Astrocyte of the spinal cord (primary cell): ENCODE measurements around the gene HMGCL.
A peak's percentile ranks its signal among the peaks of the same experiment; 100 is the strongest.
"Not testable (repeated sequence)": the region's sequence is repeated elsewhere in the genome, so short reads cannot be mapped to it uniquely, and the experiment has no call there.

Experiments used
- DNase-seq: peaks from one replicate; pipeline ENCODE4 v3.0.0; 2011; ENCODE audit warnings: low read depth, low spot score
- H3K4me3 ChIP-seq: 2 replicates; pipeline ENCODE4 v1.5.1; 2011; ENCODE audit warnings: low read depth, mild to moderate bottlenecking, low read length, moderate library complexity
- CTCF ChIP-seq: IDR thresholded peaks from 2 replicates; pipeline ENCODE4 v1.5.1; 2012; ENCODE audit warnings: low read depth, mild to moderate bottlenecking, low read length, inconsistent platforms
- in situ Hi-C: cut with HindIII; loops from 2 replicates; pipeline ENCODE4 v1.10.0; 2017; ENCODE audit warnings: low sequenced_read_pairs

Gene HMGCL

GRCh38 chr1:23865543-23865930 lies 40.3 kb upstream of the HMGCL start:
- no peak overlapping the region for H3K4me3 ChIP-seq
- TF ChIP-seq CTCF = no peak
- in situ Hi-C loops = no loop called here
- DNase-seq = peak; percentile 88

- H3K4me3 ChIP-seq = no peak overlapping the region
- in situ Hi-C loops = no loop called here
- no peak for DNase-seq
- no peak for TF ChIP-seq CTCF
Observed at GRCh38 chr1:23864801-23865542, 39.7 kb upstream of the HMGCL start.

- DNase-seq = no peak
- no peak overlapping the region for H3K4me3 ChIP-seq
- in situ Hi-C loops = no loop called here
- TF ChIP-seq CTCF = no peak
Observed at GRCh38 chr1:23862640-23863039, 37.4 kb upstream of the HMGCL start.

GRCh38 chr1:23854568-23854967 lies 29.3 kb upstream of the HMGCL start:
- DNase-seq = no peak
- peak; percentile 7 for TF ChIP-seq CTCF
- no peak overlapping the region for H3K4me3 ChIP-seq
- in situ Hi-C loops = no loop called here

- in situ Hi-C loops, H3K4me3 ChIP-seq, DNase-seq: not testable (repeated sequence)
Observed at GRCh38 chr1:23853124-23853523, 27.9 kb upstream of the HMGCL start.

GRCh38 chr1:23851406-23851805 lies 26.2 kb upstream of the HMGCL start:
- DNase-seq, in situ Hi-C loops, H3K4me3 ChIP-seq: not testable (repeated sequence)

- no peak overlapping the region for H3K4me3 ChIP-seq
- TF ChIP-seq CTCF = no peak
- in situ Hi-C loops = no loop called here
- DNase-seq = no peak
Observed at GRCh38 chr1:23848673-23849616, 23.7 kb upstream of the HMGCL start.

- DNase-seq, H3K4me3 ChIP-seq, in situ Hi-C loops: not testable (repeated sequence)
Observed at GRCh38 chr1:23847482-23848095, 22.4 kb upstream of the HMGCL start.
